Mesenchymal stem cell (in vitro differentiated cells and primary cell): ENCODE results near the gene OR2Y1.
"Not testable (repeated sequence)": the region's sequence is repeated elsewhere in the genome, so short reads cannot be mapped to it uniquely, and the experiment has no call there.

Experiments
- DNase-seq: peaks from one replicate; pipeline ENCODE4 v3.0.0-alpha.2; 2013
- H2AFZ ChIP-seq: one replicate; pipeline ENCODE4 v1.6.1; 2013; ENCODE audit warnings: low read depth, mild to moderate bottlenecking, control low read depth, inconsistent platforms, low read length, moderate library complexity
- H2AK5ac ChIP-seq: 2 replicates; pipeline ENCODE4 v1.6.1; 2013; ENCODE audit warnings: low read length, moderate library complexity, mild to moderate bottlenecking, inconsistent platforms; ENCODE audit not compliant: severe bottlenecking
- H2BK120ac ChIP-seq: one replicate; pipeline ENCODE4 v1.6.1; 2013; ENCODE audit warnings: low read depth, mild to moderate bottlenecking, inconsistent platforms, low read length, moderate library complexity
- H2BK12ac ChIP-seq, 2 experiments: one replicate each; pipeline ENCODE4 v1.6.1; 2013; ENCODE audit warnings: inconsistent platforms in 2 of 2, low read length in 2 of 2, mild to moderate bottlenecking in 2 of 2, moderate library complexity in 2 of 2, control low read depth in 1 of 2
- H2BK15ac ChIP-seq: one replicate; pipeline ENCODE4 v1.6.1; 2013; ENCODE audit warnings: mild to moderate bottlenecking, low read depth, inconsistent platforms; ENCODE audit not compliant: poor library complexity, severe bottlenecking
- H2BK5ac ChIP-seq: 2 replicates; pipeline ENCODE4 v1.6.1; 2013; ENCODE audit warnings: low read depth, mild to moderate bottlenecking, low read length, control low read depth, inconsistent platforms; ENCODE audit not compliant: poor library complexity, severe bottlenecking
- H3K14ac ChIP-seq, 2 experiments: one replicate each; pipeline ENCODE4 v1.6.1; 2013; ENCODE audit warnings: inconsistent platforms in 2 of 2, low read length in 2 of 2, control low read depth in 1 of 2, mild to moderate bottlenecking in 1 of 2, moderate library complexity in 1 of 2
- H3K18ac ChIP-seq, 2 experiments: one replicate each; pipeline ENCODE4 v1.6.1; 2013; ENCODE audit warnings: inconsistent platforms in 2 of 2, low read length in 2 of 2, control low read depth in 1 of 2, low read depth in 1 of 2, mild to moderate bottlenecking in 1 of 2
- H3K23ac ChIP-seq, 2 experiments: one replicate each; pipeline ENCODE4 v1.6.1; 2013; ENCODE audit warnings: inconsistent platforms in 2 of 2, low read length in 2 of 2, mild to moderate bottlenecking in 2 of 2, moderate library complexity in 2 of 2, control low read depth in 1 of 2
- H3K27ac ChIP-seq: 2 replicates; pipeline ENCODE4 v1.5.1; 2013; ENCODE audit warnings: mild to moderate bottlenecking, moderate library complexity, low read length, control low read depth, inconsistent platforms; ENCODE audit not compliant: poor library complexity, severe bottlenecking
- H3K27me3 ChIP-seq, 2 experiments: 2 replicates each; pipeline versions ENCODE4 v1.6.1 to v1.7.0; 2013; ENCODE audit warnings: low read length in 2 of 2, mild to moderate bottlenecking in 2 of 2, moderate library complexity in 2 of 2, control low read depth in 1 of 2, inconsistent platforms in 1 of 2; ENCODE audit not compliant: control insufficient read depth in 1 of 2, insufficient read depth in 1 of 2
- H3K36me3 ChIP-seq, 2 experiments: 2 replicates each; pipeline versions ENCODE4 v1.6.1 to v1.7.0; 2013; ENCODE audit warnings: low read length in 2 of 2, control low read depth in 1 of 2, inconsistent platforms in 1 of 2, low read depth in 1 of 2, mild to moderate bottlenecking in 1 of 2; ENCODE audit not compliant: insufficient read depth in 2 of 2, control insufficient read depth in 1 of 2
- H3K4ac ChIP-seq, 2 experiments: one replicate each; pipeline ENCODE4 v1.6.1; 2013; ENCODE audit warnings: inconsistent platforms in 2 of 2, low read length in 2 of 2, mild to moderate bottlenecking in 2 of 2, moderate library complexity in 2 of 2, control low read depth in 1 of 2, low read depth in 1 of 2
- H3K4me1 ChIP-seq: 2 replicates; pipeline ENCODE4 v1.6.1; 2013; ENCODE audit warnings: low read depth, low read length, control low read depth; ENCODE audit not compliant: control insufficient read depth, insufficient read depth
- H3K4me2 ChIP-seq: 2 replicates; pipeline ENCODE4 v1.6.1; 2013; ENCODE audit warnings: low read length, mild to moderate bottlenecking, inconsistent platforms; ENCODE audit not compliant: poor library complexity, severe bottlenecking
- H3K4me3 ChIP-seq, 2 experiments: 2 replicates each; pipeline versions ENCODE4 v1.5.1 to v1.7.0; 2013; ENCODE audit warnings: low read length in 2 of 2, mild to moderate bottlenecking in 2 of 2, control low read depth in 1 of 2, low read depth in 1 of 2; ENCODE audit not compliant: insufficient read depth in 1 of 2
- H3K79me1 ChIP-seq: replicated peaks from 2 replicates; pipeline ENCODE4 v1.6.1; 2013; ENCODE audit warnings: mild to moderate bottlenecking, control low read depth, low read length, inconsistent platforms; ENCODE audit not compliant: poor library complexity, severe bottlenecking
- H3K9ac ChIP-seq: 2 replicates; pipeline ENCODE4 v1.7.0; 2013; ENCODE audit warnings: mild to moderate bottlenecking, low read length, moderate library complexity
- H3K9me3 ChIP-seq: 2 replicates; pipeline ENCODE4 v1.7.0; 2013; ENCODE audit warnings: mild to moderate bottlenecking, low read length; ENCODE audit not compliant: control insufficient read depth
- H4K8ac ChIP-seq: one replicate; pipeline ENCODE4 v1.6.1; 2013; ENCODE audit warnings: inconsistent platforms, mild to moderate bottlenecking, low read length, moderate library complexity
- H4K91ac ChIP-seq: one replicate; pipeline ENCODE4 v1.6.1; 2013; ENCODE audit warnings: mild to moderate bottlenecking, low read length, inconsistent platforms
- WGBS: methylation state at CpG from one replicate; pipeline ENCODE4 v1.1.7; 2013; ENCODE audit warnings: mixed read lengths; 5-methylcytosine and 5-hydroxymethylcytosine counted together

Gene OR2Y1

DNA sequence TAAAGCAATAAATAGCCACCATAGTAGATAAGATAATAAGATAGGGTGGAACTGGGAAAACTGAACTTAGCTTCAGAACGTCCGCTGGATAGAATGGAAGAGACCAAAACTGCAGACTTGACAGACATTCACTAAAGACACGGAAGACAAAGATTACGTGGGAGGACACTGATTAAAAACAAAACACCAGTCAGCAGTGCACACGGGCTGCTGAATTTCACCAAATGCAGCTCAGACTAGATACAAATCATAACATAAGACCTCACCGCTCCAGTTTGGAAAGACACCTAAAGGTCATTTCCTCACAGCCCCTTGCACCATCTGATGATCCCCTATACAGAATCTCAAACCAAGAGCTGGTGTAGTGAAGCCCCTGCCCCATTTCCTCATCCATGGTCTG, 2.9 kb upstream of the OR2Y1 start:
- DNase-seq: no peak
- Histone ChIP-seq H3K4me1 (no peaks in the 10 kb centered on the region), H2BK12ac (no peak overlapping the region), H3K27me3 (peaks cover 4 to 35% of the 10 kb centered on the region in 2 experiments), H4K91ac (no peak overlapping the region), H2BK15ac (no peak overlapping the region), H3K4me3 (no peak overlapping the region), H3K4ac (no peak overlapping the region), H3K4me2 (no peak overlapping the region), H3K23ac (no peak overlapping the region), H3K18ac (no peak overlapping the region), H3K9ac (no peak overlapping the region), H3K14ac (no peak overlapping the region), H4K8ac (no peak overlapping the region), H2BK120ac (no peak overlapping the region), H2AK5ac (no peak overlapping the region), H2AFZ (no peak overlapping the region), H3K27ac (no peak overlapping the region), H2BK5ac (no peak overlapping the region), H3K9me3 (peaks cover 4% of the 10 kb centered on the region), H3K36me3 (no peaks in the 10 kb centered on the region), H3K79me1 (no peaks in the 10 kb centered on the region)
- 82% methylated on average over 6 of the region's 6 CpGs for WGBS

DNA sequence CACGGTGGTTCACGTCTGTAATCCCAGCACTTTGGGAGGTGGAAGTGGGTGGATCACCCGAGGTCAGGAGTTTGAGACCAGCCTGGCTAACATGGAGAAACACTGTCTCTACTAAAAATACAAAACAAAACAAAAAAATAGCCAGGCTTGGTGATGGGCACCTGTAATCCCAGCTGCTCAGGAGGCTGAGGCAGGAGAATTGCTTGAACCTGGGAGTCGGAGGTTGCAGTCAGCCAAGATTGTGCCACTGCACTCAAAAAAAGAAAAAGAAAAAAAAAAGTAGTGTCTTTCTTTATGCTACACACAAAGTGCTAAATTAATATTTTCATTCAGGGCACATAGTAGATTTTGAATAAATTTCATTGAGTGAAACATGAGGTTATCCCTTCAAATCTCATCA, 1.1 kb upstream of the OR2Y1 start:
- not testable (repeated sequence) for H2BK5ac ChIP-seq, H3K27ac ChIP-seq, H2AFZ ChIP-seq, H2BK120ac ChIP-seq, H3K14ac ChIP-seq, DNase-seq, H3K36me3 ChIP-seq, H3K4me3 ChIP-seq, H2BK15ac ChIP-seq, H3K9me3 ChIP-seq, H3K4me1 ChIP-seq, H4K91ac ChIP-seq, H2AK5ac ChIP-seq, H3K79me1 ChIP-seq, H4K8ac ChIP-seq, H3K4ac ChIP-seq, H3K4me2 ChIP-seq, H3K18ac ChIP-seq, H2BK12ac ChIP-seq, H3K9ac ChIP-seq, H3K23ac ChIP-seq
- H3K27me3 ChIP-seq: peaks cover 4 to 37% of the 10 kb centered on the region in 2 experiments
- 81% methylated on average over 2 of the region's 4 CpGs for WGBS

DNA sequence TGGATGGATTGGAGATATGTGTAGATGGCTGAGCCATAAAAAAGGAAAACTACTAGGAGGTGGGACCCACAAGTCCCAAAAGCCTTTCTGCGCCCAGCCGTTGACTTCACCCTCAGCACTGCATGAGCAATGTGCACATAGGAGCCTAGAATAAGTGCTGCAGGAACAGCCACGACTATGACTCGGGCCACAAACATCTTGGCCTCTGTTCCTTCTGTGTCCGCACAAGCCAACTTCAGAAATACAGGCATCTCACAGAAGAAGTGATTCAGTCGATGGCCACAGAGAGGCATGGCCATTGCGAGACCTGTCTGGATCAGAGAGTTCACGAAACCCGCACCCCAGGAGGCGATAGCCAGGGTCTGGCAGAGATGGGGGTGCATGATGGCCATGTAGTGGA, 587 bp downstream of the OR2Y1 start:
- H3K23ac ChIP-seq: no peak overlapping the region
- no peak overlapping the region for H2BK15ac ChIP-seq
- DNase-seq: no peak
- no peak overlapping the region for H3K27ac ChIP-seq
- H2AFZ ChIP-seq: no peak overlapping the region
- H2BK12ac ChIP-seq: no peak overlapping the region
- no peaks in the 10 kb centered on the region for H3K79me1 ChIP-seq
- H3K9me3 ChIP-seq: peaks cover 4% of the 10 kb centered on the region
- no peak overlapping the region for H3K4ac ChIP-seq
- no peak overlapping the region for H3K4me2 ChIP-seq
- H4K91ac ChIP-seq: no peak overlapping the region
- H2BK5ac ChIP-seq: no peak overlapping the region
- no peak overlapping the region for H4K8ac ChIP-seq
- WGBS: 81% methylated on average over 10 of the region's 10 CpGs
- no peak overlapping the region for H2BK120ac ChIP-seq
- H3K14ac ChIP-seq: no peak overlapping the region
- no peaks in the 10 kb centered on the region for H3K4me1 ChIP-seq
- no peaks in the 10 kb centered on the region for H3K36me3 ChIP-seq
- H3K18ac ChIP-seq: no peak overlapping the region
- H2AK5ac ChIP-seq: no peak overlapping the region
- H3K9ac ChIP-seq: no peak overlapping the region
- peaks cover 4 to 29% of the 10 kb centered on the region in 2 experiments for H3K27me3 ChIP-seq
- H3K4me3 ChIP-seq: no peak overlapping the region

DNA sequence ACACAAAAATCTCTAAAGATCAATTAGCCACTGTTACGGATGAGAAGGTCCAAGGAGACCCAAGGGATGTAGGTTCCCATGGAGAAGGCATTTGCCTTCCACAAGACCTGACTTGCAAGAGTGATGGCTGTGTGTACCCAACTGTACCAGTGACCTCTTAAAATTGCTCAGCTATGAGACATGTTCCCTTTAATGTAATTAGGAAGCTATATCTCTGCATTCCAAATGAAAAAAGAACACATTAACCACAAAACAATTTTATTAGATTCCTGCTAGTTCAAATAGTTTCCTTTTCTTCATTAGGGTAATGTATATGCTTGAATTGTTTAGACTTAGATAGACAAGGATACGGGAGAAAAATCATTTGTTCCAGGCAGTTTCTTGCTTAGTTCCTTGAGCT, 3.3 kb downstream of the OR2Y1 start:
- H3K36me3 ChIP-seq: no peaks in the 10 kb centered on the region
- no peak overlapping the region for H3K4me3 ChIP-seq
- H3K23ac ChIP-seq: no peak overlapping the region

More for the DNA sequence above, 3.3 kb downstream of the OR2Y1 start:
- Histone ChIP-seq H3K4ac (no peak overlapping the region), H4K8ac (no peak overlapping the region), H3K27me3 (peaks cover 5 to 29% of the 10 kb centered on the region in 2 experiments), H3K9ac (no peak overlapping the region), H2BK15ac (no peak overlapping the region), H3K18ac (no peak overlapping the region), H2AFZ (no peak overlapping the region), H3K14ac (no peak overlapping the region), H3K9me3 (peaks cover 14% of the 10 kb centered on the region), H2BK12ac (no peak overlapping the region), H3K4me1 (no peaks in the 10 kb centered on the region), H3K79me1 (no peaks in the 10 kb centered on the region), H2BK5ac (no peak overlapping the region), H4K91ac (no peak overlapping the region), H3K4me2 (no peak overlapping the region), H2BK120ac (no peak overlapping the region), H3K27ac (no peak overlapping the region), H2AK5ac (no peak overlapping the region)
- no peak for DNase-seq
- WGBS: 100% methylated on average over 1 of the region's 2 CpGs
